ENCODE data around the gene FUT8.
"Not testable (repeated sequence)": the region's sequence is repeated elsewhere in the genome, so short reads cannot be mapped to it uniquely, and the experiment has no call there.

The FUT8 gene

GRCh38 chr14:65415613-65416012 is 3.1 kb downstream of the FUT8 start:
- no peak for DNase-seq (ENCODE audit: low read depth in 3 of 3)

DNA sequence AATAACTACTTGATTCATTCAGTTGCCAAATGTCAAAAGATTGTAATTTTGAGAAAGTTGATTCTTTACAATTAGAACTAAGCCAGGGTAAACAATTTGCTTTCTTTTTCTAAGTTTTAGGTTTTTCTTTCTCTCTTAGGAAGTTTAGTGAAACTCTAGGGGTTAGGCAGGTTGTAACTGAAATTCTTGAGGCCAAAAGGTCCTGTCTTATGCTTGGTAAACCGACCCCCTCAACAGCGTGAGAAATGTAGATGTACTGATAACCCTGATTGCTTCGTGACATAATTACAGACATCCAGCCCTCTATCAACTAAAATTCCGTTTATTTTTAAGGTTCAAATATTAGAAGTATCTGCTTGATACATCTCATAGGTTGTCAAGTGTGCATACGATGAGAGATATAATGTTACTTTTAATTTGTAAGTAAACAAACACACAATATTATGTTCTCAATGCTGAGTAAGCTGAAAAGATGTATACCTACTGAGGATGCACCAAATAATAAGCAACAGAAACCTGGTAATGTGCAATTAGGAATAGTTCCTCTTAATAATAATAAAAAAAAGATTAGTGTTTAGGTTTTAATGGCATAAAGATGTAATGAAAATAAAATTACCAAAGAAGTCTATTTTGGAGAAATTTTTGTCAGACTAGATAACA is 7.2 kb downstream of the FUT8 start:
- DNase-seq (ENCODE audit: low read depth in 3 of 3): no peak

DNA sequence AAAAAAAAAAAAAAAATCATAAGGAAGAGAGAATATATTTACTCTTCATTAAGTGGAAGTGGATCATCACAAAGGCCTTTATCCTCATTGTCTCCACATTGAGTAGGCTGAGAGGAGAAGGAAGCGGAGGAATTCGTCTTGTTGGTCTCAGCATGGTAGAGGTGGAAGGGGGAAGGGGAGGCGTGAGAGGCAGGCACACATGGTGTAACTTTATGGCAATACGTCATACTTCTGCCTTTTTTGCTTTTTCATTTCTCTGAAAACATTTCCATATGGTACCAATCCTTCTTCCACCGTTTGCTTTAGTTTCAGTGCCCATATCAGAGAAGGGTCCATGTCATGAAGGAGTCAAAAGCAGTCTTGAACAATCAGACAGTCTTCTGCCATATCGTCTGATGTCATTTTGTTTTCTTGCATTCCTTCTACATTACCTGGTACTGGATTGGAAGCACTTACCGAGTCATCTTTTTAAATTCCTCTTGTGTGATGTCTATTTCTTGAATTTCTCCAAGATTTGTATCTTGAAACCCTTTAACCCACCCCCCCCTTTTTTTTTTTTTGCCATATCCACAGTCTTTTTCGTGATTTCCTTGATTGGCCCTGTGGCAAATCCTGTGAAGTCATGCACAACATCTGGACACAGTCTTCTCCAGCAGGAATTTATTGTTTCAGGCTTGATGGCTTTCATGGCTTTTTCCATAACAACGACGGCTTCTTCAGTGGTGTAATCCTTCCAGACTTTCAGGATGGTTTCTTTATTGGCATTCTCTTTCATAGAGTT is 8.9 kb downstream of the FUT8 start:
- no peak for DNase-seq (ENCODE audit: low read depth in 3 of 3)

- no peak for DNase-seq (ENCODE audit: low read depth in 3 of 3)
These were observed 9.7 kb downstream of the FUT8 start for GRCh38 chr14:65422088-65422834.

DNA sequence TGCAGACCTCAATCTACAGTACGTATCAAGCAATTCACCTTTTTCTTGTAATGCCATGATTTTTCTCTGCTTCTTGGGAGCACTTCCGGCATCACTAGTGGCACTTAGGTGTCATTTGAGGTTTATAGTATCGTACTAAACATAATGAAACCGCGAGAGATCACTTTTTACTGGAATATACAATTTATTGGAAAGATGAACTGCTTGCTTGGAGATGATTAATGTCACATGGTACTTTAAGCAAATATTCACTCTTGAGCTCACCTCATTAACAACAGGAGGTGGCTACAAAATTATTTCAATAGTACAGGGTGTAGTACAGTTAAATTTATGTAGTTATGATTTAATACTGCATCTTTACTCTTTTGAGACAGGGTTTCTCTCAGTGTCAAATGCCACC is 11.5 kb downstream of the FUT8 start:
- no peak for DNase-seq (ENCODE audit: low read depth in 3 of 3)

DNA sequence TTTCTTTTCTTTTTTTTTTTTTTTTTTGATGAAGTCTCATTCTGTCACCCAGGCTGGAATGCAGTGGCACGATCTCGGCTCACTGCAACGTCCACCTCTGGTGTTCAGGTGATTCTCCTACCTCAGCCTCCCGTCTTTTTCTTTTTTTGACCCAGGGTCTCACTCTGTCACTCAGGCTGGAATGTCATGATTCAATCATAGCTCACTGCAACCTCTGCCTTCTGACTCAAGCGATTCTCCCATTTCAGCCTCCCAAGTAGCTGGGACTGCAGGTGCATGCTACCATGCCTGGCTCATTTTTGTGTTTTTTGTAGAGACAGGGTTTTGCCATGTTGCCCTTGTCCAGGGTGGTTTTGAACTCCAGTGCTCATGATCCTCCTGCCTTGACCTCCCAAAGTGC is 12.0 kb downstream of the FUT8 start:
- DNase-seq (ENCODE audit: low read depth in 3 of 3): no peak

GRCh38 chr14:65425885-65426284 is 13.4 kb downstream of the FUT8 start:
- DNase-seq (ENCODE audit: low read depth in 3 of 3): no peak

- not testable (repeated sequence) for DNase-seq (ENCODE audit: low read depth in 3 of 3)
These were observed 14.4 kb downstream of the FUT8 start for GRCh38 chr14:65426902-65427301.

DNA sequence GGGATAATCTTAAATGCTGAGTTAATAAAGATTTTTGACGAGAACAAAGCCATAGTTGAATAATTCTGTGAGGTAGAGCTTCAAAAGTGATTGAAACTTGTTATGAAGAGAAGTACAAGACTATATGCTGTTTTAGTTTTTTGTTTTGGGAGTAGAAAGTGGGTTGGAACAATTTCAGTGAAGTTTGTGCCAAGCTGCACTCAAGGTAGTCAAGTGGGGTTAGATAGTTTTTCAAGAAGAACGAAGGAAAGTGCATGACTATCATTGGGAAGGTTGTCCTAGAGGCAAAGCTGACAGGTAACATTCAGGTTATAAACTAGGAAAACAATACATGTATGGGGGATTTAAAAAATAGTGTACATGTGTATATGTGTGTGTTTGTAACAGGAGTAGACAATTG is 16.2 kb downstream of the FUT8 start:
- no peak for DNase-seq (ENCODE audit: low read depth in 3 of 3)

DNA sequence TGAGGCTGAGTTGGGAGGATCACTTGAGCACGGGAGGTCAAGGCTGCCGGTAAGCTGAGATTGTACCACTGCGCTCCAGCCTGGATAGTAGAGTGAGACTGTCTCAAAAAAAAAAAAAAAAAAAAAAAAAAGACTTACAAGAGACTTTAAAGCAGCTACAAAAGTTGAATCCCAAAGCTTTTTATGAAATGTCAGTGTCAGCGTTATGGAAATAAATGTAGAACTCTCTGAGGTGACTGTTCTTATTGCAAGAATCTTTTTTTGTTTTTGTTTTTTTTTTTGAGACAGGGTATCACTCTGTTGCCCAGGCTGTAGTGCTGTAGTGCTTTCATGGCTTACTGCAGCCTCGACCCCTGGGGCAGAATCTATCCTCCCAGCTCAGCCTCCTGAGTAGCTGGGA is 17.2 kb downstream of the FUT8 start:
- no peak for DNase-seq (ENCODE audit: low read depth in 3 of 3)

GRCh38 chr14:65431245-65431644 is 18.7 kb downstream of the FUT8 start:
- no peak for DNase-seq (ENCODE audit: low read depth in 3 of 3)

GRCh38 chr14:65431951-65432350 is 19.4 kb downstream of the FUT8 start:
- no peak for DNase-seq (ENCODE audit: low read depth in 3 of 3)

DNA sequence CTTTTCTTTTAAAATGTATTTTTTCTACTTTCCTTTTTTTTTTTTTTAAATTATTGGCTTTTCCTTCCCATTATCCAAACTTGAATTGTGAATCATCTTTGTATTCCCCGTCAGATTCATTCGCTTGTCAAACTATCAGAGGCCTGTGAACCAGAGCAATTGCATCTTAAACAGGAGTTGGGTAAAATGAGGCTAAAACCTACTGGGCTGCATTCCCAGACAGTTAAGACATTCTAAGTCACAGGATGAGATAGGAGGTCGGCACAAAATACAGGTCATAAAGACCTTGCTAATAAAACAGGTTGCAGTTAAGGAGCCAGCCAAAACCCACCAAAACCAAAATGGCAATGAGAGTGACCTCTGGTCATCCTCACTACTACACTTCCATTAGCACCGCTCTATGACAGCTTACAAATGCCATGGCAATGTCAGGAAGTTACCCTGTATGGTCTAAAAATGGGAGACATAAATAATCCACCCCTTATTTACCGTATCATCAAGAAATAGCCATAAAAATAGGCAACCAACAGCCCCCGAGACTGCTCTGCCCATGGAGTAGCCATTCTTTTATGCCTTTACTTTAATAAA is 19.9 kb downstream of the FUT8 start:
- no peak for DNase-seq (ENCODE audit: low read depth in 3 of 3)

DNA sequence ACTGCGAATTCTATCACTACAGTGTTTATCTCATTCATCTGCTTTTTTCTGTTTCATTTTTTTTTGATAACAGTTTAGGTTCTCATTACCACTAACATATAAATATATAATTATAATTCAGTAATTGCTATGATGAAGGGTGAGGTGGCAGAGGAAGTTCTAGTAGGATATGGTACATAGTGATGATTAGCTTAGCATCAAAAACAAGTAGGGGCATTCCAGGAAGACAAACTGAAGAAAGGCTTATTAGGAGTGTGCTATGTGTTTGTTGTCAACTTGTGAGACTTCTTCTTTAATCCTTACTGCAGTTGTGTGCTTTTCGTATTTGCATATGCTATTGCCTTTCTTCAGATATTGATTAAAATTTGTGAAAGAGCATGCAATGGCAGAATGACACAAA is 20.6 kb downstream of the FUT8 start:
- no peak for DNase-seq (ENCODE audit: low read depth in 3 of 3)

DNA sequence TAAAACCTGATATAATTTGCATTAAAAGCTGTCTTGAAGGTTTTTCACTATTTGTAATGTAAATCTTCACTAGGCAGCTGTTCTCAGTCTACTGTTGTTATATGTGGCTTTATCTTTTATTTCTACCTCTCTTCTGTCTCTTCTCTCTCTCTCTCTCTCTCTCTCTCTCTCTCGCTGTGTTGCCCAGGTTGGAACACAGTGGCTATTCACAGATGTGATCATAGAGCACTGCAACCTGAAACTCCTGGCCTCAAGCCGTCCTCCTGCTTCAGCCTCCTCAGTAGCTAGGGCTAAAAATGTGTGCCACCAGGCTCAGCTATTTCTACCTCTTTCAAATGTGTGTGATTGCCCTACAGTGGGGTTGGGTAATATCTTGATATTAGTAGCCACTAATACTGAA is 21.1 kb downstream of the FUT8 start:
- no peak for DNase-seq (ENCODE audit: low read depth in 3 of 3)

- DNase-seq (ENCODE audit: low read depth in 3 of 3): no peak
These were observed 21.8 kb downstream of the FUT8 start for GRCh38 chr14:65434216-65434850.

- DNase-seq (ENCODE audit: low read depth in 3 of 3): no peak
These were observed 25.9 kb downstream of the FUT8 start for GRCh38 chr14:65438266-65438933.

- no peak for DNase-seq (ENCODE audit: low read depth in 3 of 3)
These were observed 26.6 kb downstream of the FUT8 start for GRCh38 chr14:65439117-65439516.

GRCh38 chr14:65440230-65440629 is 27.7 kb downstream of the FUT8 start:
- DNase-seq (ENCODE audit: low read depth in 3 of 3): no peak

GRCh38 chr14:65444230-65444629 is 31.7 kb downstream of the FUT8 start:
- DNase-seq (ENCODE audit: low read depth in 3 of 3): no peak

DNA sequence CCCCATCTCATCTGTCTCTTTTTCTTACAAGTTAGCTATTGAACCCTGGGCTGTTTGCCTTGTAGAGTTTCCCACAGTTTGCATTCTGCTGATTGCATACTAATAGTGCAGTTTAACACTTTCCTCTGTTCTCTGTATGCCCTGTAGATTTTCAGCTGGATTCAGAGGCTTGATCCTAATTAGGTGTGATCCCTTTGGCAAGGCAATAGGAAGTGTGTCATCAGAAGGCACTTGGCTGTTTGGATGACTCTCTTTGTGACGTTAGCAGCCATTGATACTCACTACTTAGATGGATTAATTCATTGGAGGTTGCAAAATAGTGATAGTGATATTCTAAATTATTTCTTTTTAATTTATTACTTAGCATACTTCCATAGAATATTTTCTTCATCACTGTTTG is 33.6 kb downstream of the FUT8 start:
- DNase-seq (ENCODE audit: low read depth in 3 of 3): no peak

Measured in stimulated activated CD4-positive, alpha-beta T cell treated with anti-CD3 and anti-CD28 coated beads, TNF-alpha, amount 100 ng/mL, for 48 hours (primary cell).